OCI-LY7 (cell line): Measurements from ENCODE around the gene G6PC3. TPM values are rescaled to one million over a fixed set of nuclear protein-coding genes. Genes with fewer than 3 reads are reported as not detected.

Experiments used
- BruUV-seq: library from RNA; stranded (reverse); fragments of 400-500 nt; replicated peaks from 2 replicates; lab custom pipeline; 2021; lab: Mats Ljungman, UMichigan
- CTCF ChIA-PET: fragments of 300-600 bp; sonication (Branson Sonifier 250); formaldehyde crosslinking; loops from one replicate; lab custom pipeline; 2022; ENCODE audit warnings: antibody characterized with exemption; ENCODE audit not compliant: unreplicated experiment; lab: Charles Lee
- POLR2A ChIA-PET: fragments of 300-600 bp; sonication (Branson Sonifier 250); formaldehyde crosslinking; loops from one replicate; lab custom pipeline; 2022; ENCODE audit warnings: antibody characterized with exemption; lab: Charles Lee
- DNase-seq: peaks from one replicate; pipeline ENCODE4 v3.0.0-alpha.2; 2015; ENCODE audit warnings: low spot score
- H2AFZ ChIP-seq: fragments of 200-600 bp; sonication (generic), shearing (Covaris generic); 2 replicates; pipeline ENCODE4 v1.6.1; 2014; ENCODE audit warnings: mild to moderate bottlenecking, antibody characterized with exemption, low read length, moderate library complexity
- H3K27ac ChIP-seq: fragments of 200-600 bp; sonication (generic); 2 replicates; pipeline ENCODE4 v1.5.1; 2014; ENCODE audit warnings: mixed run types, low read depth, mild to moderate bottlenecking, moderate library complexity, low read length, inconsistent platforms; ENCODE audit not compliant: poor library complexity, severe bottlenecking
- H3K36me3 ChIP-seq: fragments of 200-600 bp; sonication (generic); 2 replicates; pipeline ENCODE4 v1.6.1; 2014; ENCODE audit warnings: mild to moderate bottlenecking, antibody characterized with exemption, low read length, moderate library complexity, mixed read lengths; ENCODE audit not compliant: insufficient read depth
- H3K4me1 ChIP-seq: fragments of 200-600 bp; sonication (generic); 2 replicates; pipeline ENCODE4 v1.5.1; 2014; ENCODE audit warnings: mild to moderate bottlenecking, low read length; ENCODE audit not compliant: insufficient read depth, poor library complexity, severe bottlenecking
- H3K4me2 ChIP-seq: fragments of 200-600 bp; sonication (generic); 2 replicates; pipeline ENCODE4 v1.6.1; 2014; ENCODE audit warnings: mild to moderate bottlenecking, low read length
- H3K4me3 ChIP-seq: fragments of 200-600 bp; sonication (generic); 2 replicates; pipeline ENCODE4 v1.5.1; 2014; ENCODE audit warnings: mild to moderate bottlenecking, low read depth, low read length; ENCODE audit not compliant: poor library complexity, severe bottlenecking
- H3K79me2 ChIP-seq: fragments of 200-600 bp; sonication (generic); 2 replicates; pipeline ENCODE4 v1.6.1; 2016; ENCODE audit warnings: low read depth, mild to moderate bottlenecking, low read length, moderate library complexity, mixed read lengths; ENCODE audit not compliant: insufficient read depth
- H3K9me2 ChIP-seq: fragments of 200-600 bp; sonication (generic); 2 replicates; pipeline ENCODE4 v1.6.1; 2016; ENCODE audit warnings: mild to moderate bottlenecking, low read length, mixed read lengths; ENCODE audit not compliant: insufficient read depth
- H3K9me3 ChIP-seq: fragments of 200-600 bp; sonication (generic); 2 replicates; pipeline ENCODE4 v1.6.1; 2014; ENCODE audit warnings: mild to moderate bottlenecking, mixed run types, low read length, mixed read lengths
- H4K20me1 ChIP-seq: fragments of 200-600 bp; sonication (generic); 2 replicates; pipeline ENCODE4 v1.6.1; 2014; ENCODE audit warnings: mild to moderate bottlenecking, antibody characterized with exemption, low read length, moderate library complexity, mixed read lengths; ENCODE audit not compliant: insufficient read depth
- CTCF ChIP-seq: fragments of 200-600 bp; sonication (generic); conservative IDR thresholded peaks from 2 replicates; pipeline ENCODE4 v1.5.1; 2014; ENCODE audit warnings: mild to moderate bottlenecking, antibody characterized with exemption, low read length, moderate library complexity, mixed read lengths
- EZH2phosphoT487 ChIP-seq: fragments of 200-600 bp; sonication (generic); IDR thresholded peaks from 2 replicates; pipeline ENCODE4 v1.6.1; 2018; ENCODE audit warnings: low read depth, borderline replicate concordance, mild to moderate bottlenecking, mixed run types, antibody characterized with exemption, low read length, moderate library complexity, mixed read lengths
- intact Hi-C: fragments of 100-400 bp; cut with micrococcal nuclease; formaldehyde crosslinking; loops from one replicate; pipeline ENCODE4 v1.10.0; 2022; ENCODE audit not compliant: unreplicated experiment
- total RNA-seq, 2 experiments: library from RNA; depleted of rRNA in 1 of 2; stranded (reverse); fragments of >200 nt in 1 of 2; shearing (Covaris generic) in 1 of 2; gene quantifications; 2 replicates each; pipeline ENCODE4 v1.2.3, GENCODE V29; 2014 to 2022

The G6PC3 gene
- total RNA-seq, 2 experiments from 2014 or later: 20.6 to 46.1 TPM

- 0 out of 2 replicates have a peak, but pooled peaks cover 5% of the 10 kb centered on the region for H4K20me1 ChIP-seq
- DNase-seq: no peak
- ChIA-PET CTCF (no interaction called here), POLR2A (no interaction called here)
- no peak overlapping the region for H3K27ac ChIP-seq
- H3K4me2 ChIP-seq: no peak overlapping the region
- H3K79me2 ChIP-seq: peaks cover 20% of the 10 kb centered on the region; the same call in 1 of the 2 replicates
- peaks cover 72% of the 10 kb centered on the region for H3K36me3 ChIP-seq
- H3K9me2 ChIP-seq: no peaks in the 10 kb centered on the region
- intact Hi-C loops: no loop called here
- no peak overlapping the region for H2AFZ ChIP-seq
- BruUV-seq: no TSS peak
- H3K4me1 ChIP-seq: peaks cover 5% of the 10 kb centered on the region
- TF ChIP-seq EZH2phosphoT487: no peak
- no peak for TF ChIP-seq CTCF
- no peaks in the 10 kb centered on the region for H3K9me3 ChIP-seq
- H3K4me3 ChIP-seq: no peak overlapping the region
Observed at GRCh38 chr17:44037471-44037870, 33.1 kb upstream of the G6PC3 start.

GRCh38 chr17:44038604-44039011, 31.9 kb upstream of the G6PC3 start:
- Histone ChIP-seq H3K4me1 (peaks cover 5% of the 10 kb centered on the region), H2AFZ (no peak overlapping the region), H3K4me2 (no peak overlapping the region), H3K27ac (no peak overlapping the region), H3K36me3 (peaks cover 70% of the 10 kb centered on the region), H4K20me1 (0 out of 2 replicates have a peak, but pooled peaks cover 5% of the 10 kb centered on the region), H3K79me2 (peaks cover 23% of the 10 kb centered on the region), H3K9me2 (no peaks in the 10 kb centered on the region), H3K9me3 (no peaks in the 10 kb centered on the region), H3K4me3 (no peak overlapping the region)
- BruUV-seq: no TSS peak
- intact Hi-C loops: no loop called here
- DNase-seq: no peak
- TF ChIP-seq CTCF (no peak), EZH2phosphoT487 (no peak)
- CTCF ChIA-PET: no interaction called here
- POLR2A ChIA-PET: no interaction called here

- Histone ChIP-seq H3K9me3 (no peaks in the 10 kb centered on the region), H3K4me2 (no peak overlapping the region), H3K36me3 (peaks cover 73% of the 10 kb centered on the region), H3K9me2 (no peaks in the 10 kb centered on the region), H3K4me3 (no peak overlapping the region), H2AFZ (no peak overlapping the region), H4K20me1 (0 out of 2 replicates have a peak, but pooled peaks cover 11% of the 10 kb centered on the region), H3K79me2 (peaks cover 35% of the 10 kb centered on the region), H3K4me1 (no peaks in the 10 kb centered on the region), H3K27ac (no peak overlapping the region)
- no peak for TF ChIP-seq CTCF
- TF ChIP-seq EZH2phosphoT487: no peak
- POLR2A ChIA-PET: no interaction called here
- no TSS peak for BruUV-seq
- intact Hi-C loops: no loop called here
- CTCF ChIA-PET: no interaction called here
- DNase-seq: no peak
Observed at GRCh38 chr17:44039829-44040635, 30.5 kb upstream of the G6PC3 start.
